MM.1S (cell line): ENCODE results near the gene TRIP6.

Experiments
- DNase-seq: peaks from one replicate; pipeline ENCODE4 v3.0.0-alpha.2; 2015
- H2AFZ ChIP-seq: fragments of 300-600 bp; sonication (generic); 2 replicates; pipeline ENCODE4 v1.6.0; 2016; ENCODE audit warnings: antibody characterized with exemption, low read length
- H3F3A ChIP-seq: fragments of 300-600 bp; sonication (generic); 2 replicates; pipeline ENCODE4 v1.6.1; 2016; ENCODE audit warnings: mild to moderate bottlenecking, antibody characterized with exemption, low read length, moderate library complexity, mixed read lengths; ENCODE audit not compliant: insufficient read depth
- H3K27ac ChIP-seq: fragments of 300-600 bp; sonication (generic); 2 replicates; pipeline ENCODE4 v1.5.1; 2016; ENCODE audit warnings: mild to moderate bottlenecking, low read length
- H3K27me3 ChIP-seq: fragments of 300-600 bp; sonication (generic); replicated peaks from 2 replicates; pipeline ENCODE4 v1.6.0; 2016; ENCODE audit warnings: low read length; ENCODE audit not compliant: insufficient read depth
- H3K36me3 ChIP-seq: fragments of 300-600 bp; sonication (generic); replicated peaks from 2 replicates; pipeline ENCODE4 v1.6.1; 2016; ENCODE audit warnings: mild to moderate bottlenecking, low read length, mixed read lengths; ENCODE audit not compliant: insufficient read depth
- H3K4me1 ChIP-seq: fragments of 300-600 bp; sonication (generic); 2 replicates; pipeline ENCODE4 v1.6.1; 2016; ENCODE audit warnings: low read length, mixed read lengths
- H3K4me2 ChIP-seq: fragments of 300-600 bp; sonication (generic); 2 replicates; pipeline ENCODE4 v1.6.0; 2016; ENCODE audit warnings: low read depth, low read length
- H3K4me3 ChIP-seq: fragments of 300-600 bp; sonication (generic); 2 replicates; pipeline ENCODE4 v1.5.1; 2016; ENCODE audit warnings: low read length, mixed read lengths
- H3K79me2 ChIP-seq: fragments of 300-600 bp; sonication (generic); 2 replicates; pipeline ENCODE4 v1.6.1; 2016; ENCODE audit warnings: mixed run types, low read length, mixed read lengths
- H3K9ac ChIP-seq: fragments of 300-600 bp; sonication (generic); 2 replicates; pipeline ENCODE4 v1.6.1; 2016; ENCODE audit warnings: low read length, mixed read lengths
- H3K9me2 ChIP-seq: fragments of 300-600 bp; sonication (generic); replicated peaks from 2 replicates; pipeline ENCODE4 v1.6.1; 2016; ENCODE audit warnings: mild to moderate bottlenecking, low read length, mixed read lengths; ENCODE audit not compliant: insufficient read depth
- H3K9me3 ChIP-seq: fragments of 300-600 bp; sonication (generic); replicated peaks from 2 replicates; pipeline ENCODE4 v1.6.1; 2016; ENCODE audit warnings: mild to moderate bottlenecking, low read length, mixed read lengths; ENCODE audit not compliant: insufficient read depth
- H4K20me1 ChIP-seq: fragments of 300-600 bp; sonication (generic); 2 replicates; pipeline ENCODE4 v1.6.1; 2016; ENCODE audit warnings: mild to moderate bottlenecking, low read length, moderate library complexity, mixed read lengths; ENCODE audit not compliant: insufficient read depth
- EZH2 ChIP-seq: fragments of 300-600 bp; sonication (generic); optimal IDR thresholded peaks from 2 replicates; pipeline ENCODE3; 2017; ENCODE audit warnings: low read depth, mild to moderate bottlenecking, antibody characterized with exemption, low read length, mixed read lengths
- EZH2phosphoT487 ChIP-seq: fragments of 300-600 bp; sonication (generic); IDR thresholded peaks from 2 replicates; pipeline ENCODE4 v1.6.1; 2018; ENCODE audit warnings: antibody characterized with exemption, low read length
- TF ChIP-seq, protein P1 (sequence below): fragments of 300-600 bp; sonication (generic); IDR thresholded peaks from 2 replicates; pipeline ENCODE4 v1.5.1; 2016; ENCODE audit warnings: antibody characterized with exemption, low read length, mixed read lengths

Gene TRIP6

DNA sequence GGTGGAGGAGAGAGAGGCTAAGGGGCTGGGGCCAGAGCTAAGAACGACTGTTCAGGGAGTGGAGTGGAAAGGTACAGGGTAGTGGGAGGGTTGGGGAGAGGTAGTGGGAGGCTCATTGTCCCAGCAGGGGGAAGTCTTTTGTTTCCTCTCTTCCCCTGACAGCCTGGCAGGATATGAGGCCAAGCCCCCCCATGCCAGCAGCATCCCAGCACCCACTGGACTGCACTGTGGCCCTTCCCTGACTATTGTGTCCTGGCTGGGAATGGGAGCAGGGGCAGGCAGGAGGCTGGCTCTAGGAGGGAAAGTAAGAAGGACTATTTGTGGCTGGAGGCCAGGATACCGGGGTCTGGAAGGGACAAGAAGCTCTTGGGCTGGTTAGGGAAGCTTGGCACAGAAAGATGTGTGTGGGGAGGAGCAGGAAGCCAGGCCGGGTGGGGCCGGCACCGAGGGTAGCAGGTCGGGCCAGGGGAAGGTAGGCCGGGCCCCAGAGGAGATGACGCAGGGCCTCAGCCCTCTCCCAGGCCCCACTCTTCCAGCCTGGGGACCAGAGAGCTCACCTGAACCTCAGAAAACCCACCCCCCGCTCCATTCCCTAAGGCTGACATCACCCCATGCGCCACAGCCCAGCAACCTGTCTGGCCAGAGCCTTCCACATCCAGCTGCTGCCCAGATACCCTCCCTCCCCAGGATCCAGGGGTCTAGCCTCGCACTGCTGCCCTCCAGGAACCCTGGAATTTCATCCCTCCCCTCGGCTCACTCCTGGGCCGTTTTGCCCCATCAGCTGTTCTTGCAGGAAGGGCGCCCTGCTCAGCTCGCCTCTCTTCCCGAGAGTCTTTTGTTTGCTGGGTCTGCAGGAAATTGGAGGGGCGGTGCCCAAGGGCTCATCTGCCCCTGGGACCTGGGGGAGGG, 31.0 kb upstream of the TRIP6 start:
- Histone ChIP-seq H3K4me1 (no peaks in the 10 kb centered on the region), H3K36me3 (no peaks in the 10 kb centered on the region), H3F3A (no peaks in the 10 kb centered on the region), H3K9me2 (no peaks in the 10 kb centered on the region), H2AFZ (no peak overlapping the region), H3K9ac (no peak overlapping the region), H3K79me2 (no peaks in the 10 kb centered on the region), H4K20me1 (no peaks in the 10 kb centered on the region), H3K27ac (no peak overlapping the region), H3K9me3 (no peaks in the 10 kb centered on the region), H3K4me2 (no peak overlapping the region), H3K4me3 (no peak overlapping the region), H3K27me3 (peaks cover 36% of the 10 kb centered on the region)
- no peak for DNase-seq
- TF ChIP-seq, protein P1, sequence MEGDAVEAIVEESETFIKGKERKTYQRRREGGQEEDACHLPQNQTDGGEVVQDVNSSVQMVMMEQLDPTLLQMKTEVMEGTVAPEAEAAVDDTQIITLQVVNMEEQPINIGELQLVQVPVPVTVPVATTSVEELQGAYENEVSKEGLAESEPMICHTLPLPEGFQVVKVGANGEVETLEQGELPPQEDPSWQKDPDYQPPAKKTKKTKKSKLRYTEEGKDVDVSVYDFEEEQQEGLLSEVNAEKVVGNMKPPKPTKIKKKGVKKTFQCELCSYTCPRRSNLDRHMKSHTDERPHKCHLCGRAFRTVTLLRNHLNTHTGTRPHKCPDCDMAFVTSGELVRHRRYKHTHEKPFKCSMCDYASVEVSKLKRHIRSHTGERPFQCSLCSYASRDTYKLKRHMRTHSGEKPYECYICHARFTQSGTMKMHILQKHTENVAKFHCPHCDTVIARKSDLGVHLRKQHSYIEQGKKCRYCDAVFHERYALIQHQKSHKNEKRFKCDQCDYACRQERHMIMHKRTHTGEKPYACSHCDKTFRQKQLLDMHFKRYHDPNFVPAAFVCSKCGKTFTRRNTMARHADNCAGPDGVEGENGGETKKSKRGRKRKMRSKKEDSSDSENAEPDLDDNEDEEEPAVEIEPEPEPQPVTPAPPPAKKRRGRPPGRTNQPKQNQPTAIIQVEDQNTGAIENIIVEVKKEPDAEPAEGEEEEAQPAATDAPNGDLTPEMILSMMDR: no peak
- no peak for TF ChIP-seq EZH2phosphoT487
- no peak for TF ChIP-seq EZH2

DNA sequence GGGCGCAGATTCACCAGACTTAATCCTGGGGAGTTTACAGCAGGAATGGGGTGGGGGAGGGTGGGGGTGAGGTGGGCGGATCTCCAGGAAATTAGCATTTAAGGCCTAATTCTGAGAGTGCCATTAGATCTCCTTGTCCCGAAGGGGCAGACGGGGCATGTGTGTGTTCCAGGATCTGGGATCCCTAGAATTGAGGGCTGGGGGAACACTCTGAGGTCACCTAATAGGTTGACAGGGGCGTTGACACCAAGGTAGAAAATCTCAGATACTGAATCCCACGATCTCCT, 30.4 kb upstream of the TRIP6 start:
- Histone ChIP-seq H3K9me3 (no peaks in the 10 kb centered on the region), H3K79me2 (no peaks in the 10 kb centered on the region), H4K20me1 (no peaks in the 10 kb centered on the region), H3K36me3 (no peaks in the 10 kb centered on the region), H3K9me2 (no peaks in the 10 kb centered on the region), H3K27me3 (peaks cover 32% of the 10 kb centered on the region), H2AFZ (peak overlapping the region; percentile 95), H3K27ac (no peak overlapping the region), H3K9ac (peak overlapping the region; percentile 49; the same call in 1 of the 2 replicates), H3K4me2 (peak overlapping the region; percentile 51), H3F3A (no peaks in the 10 kb centered on the region), H3K4me3 (peak overlapping the region; percentile 51), H3K4me1 (no peaks in the 10 kb centered on the region)
- TF ChIP-seq, protein P1: no peak
- no peak for TF ChIP-seq EZH2
- no peak for TF ChIP-seq EZH2phosphoT487
- DNase-seq: no peak

DNA sequence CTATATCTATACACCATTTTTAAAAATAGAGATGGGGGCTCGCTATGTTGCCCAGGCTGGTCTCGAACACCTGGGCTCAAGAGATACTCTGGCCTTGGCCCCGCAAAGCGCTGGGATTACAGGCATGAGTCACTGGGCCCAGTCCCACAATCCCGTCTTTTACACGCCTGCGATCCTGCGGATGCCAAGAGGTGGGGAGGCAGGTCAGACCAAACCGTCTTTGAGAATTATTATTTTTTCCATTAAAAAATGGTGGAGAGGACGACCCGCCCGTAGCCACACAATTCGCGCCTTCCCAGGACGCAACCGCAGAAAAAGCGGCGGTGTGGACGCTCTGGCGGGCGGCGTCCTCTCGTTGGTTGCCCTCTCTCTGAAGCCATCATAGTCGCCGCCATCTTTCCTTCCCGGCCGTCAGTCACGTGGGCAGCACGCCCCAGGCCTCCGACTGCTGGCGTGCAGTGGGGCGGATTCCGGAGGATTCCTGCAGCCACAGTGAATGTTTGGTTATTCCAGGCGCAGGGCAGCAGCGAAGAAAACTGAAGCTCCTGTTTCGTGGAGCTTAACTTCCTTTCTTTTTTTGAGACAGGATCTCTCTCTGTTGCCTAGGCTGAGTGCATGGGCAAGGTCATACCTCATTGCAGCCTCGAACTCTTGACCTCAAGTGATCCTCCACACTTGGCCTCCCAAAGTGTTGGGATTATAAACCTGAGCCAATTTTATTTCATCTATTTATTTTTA, 29.9 kb upstream of the TRIP6 start:
- no peaks in the 10 kb centered on the region for H3K9me3 ChIP-seq
- H4K20me1 ChIP-seq: no peaks in the 10 kb centered on the region
- H3K9ac ChIP-seq: peak overlapping the region; percentile 49; the same call in 1 of the 2 replicates
- no peaks in the 10 kb centered on the region for H3K4me1 ChIP-seq
- TF ChIP-seq EZH2phosphoT487 (no peak), EZH2 (no peak)
- TF ChIP-seq, protein P1: no peak
- H3K79me2 ChIP-seq: no peaks in the 10 kb centered on the region
- no peaks in the 10 kb centered on the region for H3K9me2 ChIP-seq
- H3K4me2 ChIP-seq: peak overlapping the region; percentile 51
- no peaks in the 10 kb centered on the region for H3K36me3 ChIP-seq
- H3K4me3 ChIP-seq: peak overlapping the region; percentile 51
- H3F3A ChIP-seq: no peaks in the 10 kb centered on the region
- peak; percentile 68 for DNase-seq
- H3K27ac ChIP-seq: no peak overlapping the region
- peak overlapping the region; percentile 95 for H2AFZ ChIP-seq
- H3K27me3 ChIP-seq: peaks cover 26% of the 10 kb centered on the region
